HepG2 (cell line): Measurements from ENCODE around the gene PSKH1. TPM values are rescaled to one million over a fixed set of nuclear protein-coding genes. Genes with fewer than 3 reads are reported as not detected.

Experiments
- AFF4 ChIP-seq: sonication (generic); formaldehyde crosslinking; IDR thresholded peaks from 2 replicates; pipeline ENCODE4 v1.4.0; 2020; ENCODE audit warnings: missing genetic modification reagents
- BHLHE40 ChIP-seq: IDR thresholded peaks from 2 replicates; pipeline ENCODE4 v1.6.1; 2011; ENCODE audit warnings: low read length, improper control_type of control experiment
- CREB1 ChIP-seq, 2 experiments: fragments of 450-650 bp in 1 of 2; IDR thresholded peaks; 2 replicates each; pipeline ENCODE4 v1.6.1; 2016 to 2017; ENCODE audit warnings: control low read depth in 1 of 2, mild to moderate bottlenecking in 1 of 2, missing compliant biosample characterization in 1 of 2, missing genetic modification characterization in 1 of 2
- DMTF1 ChIP-seq: sonication (generic); formaldehyde crosslinking; IDR thresholded peaks from 2 replicates; pipeline ENCODE4 v1.4.0; 2020; ENCODE audit warnings: mild to moderate bottlenecking, missing genetic modification reagents
- MTA1 ChIP-seq: sonication (generic); formaldehyde crosslinking; IDR thresholded peaks from 2 replicates; pipeline ENCODE4 v1.4.0; 2020; ENCODE audit warnings: missing genetic modification reagents, mild to moderate bottlenecking, borderline replicate concordance
- NFE2L2 ChIP-seq: fragments of 150-350 bp; IDR thresholded peaks from 2 replicates; pipeline ENCODE4 v1.6.1; 2014; ENCODE audit warnings: low read length
- PAWR ChIP-seq: sonication (generic); formaldehyde crosslinking; IDR thresholded peaks from 2 replicates; pipeline ENCODE4 v1.4.0; 2020; ENCODE audit warnings: missing genetic modification reagents, mild to moderate bottlenecking, borderline replicate concordance
- PRMT3 ChIP-seq: sonication (generic); formaldehyde crosslinking; IDR thresholded peaks from 2 replicates; pipeline ENCODE4 v1.8.1; 2022; ENCODE audit warnings: low read depth, mild to moderate bottlenecking, moderate library complexity, missing genetic modification reagents, borderline replicate concordance
- SATB2 ChIP-seq: sonication (generic); formaldehyde crosslinking; IDR thresholded peaks from 2 replicates; pipeline ENCODE4 v1.5.0; 2020; ENCODE audit warnings: missing genetic modification reagents
- SRF ChIP-seq: IDR thresholded peaks from 2 replicates; pipeline ENCODE4 v1.6.1; 2011; ENCODE audit warnings: mild to moderate bottlenecking, low read depth, low read length, moderate library complexity
- SYNCRIP ChIP-seq: fragments of 200-400 bp; formaldehyde crosslinking; IDR thresholded peaks from 2 replicates; pipeline ENCODE4 v1.6.1; 2018; ENCODE audit warnings: mild to moderate bottlenecking, low read depth, low read length; ENCODE audit not compliant: insufficient read depth
- TEAD3 ChIP-seq: optimal IDR thresholded peaks from 2 replicates; pipeline ENCODE3; 2016; ENCODE audit warnings: borderline replicate concordance
- TERF1 ChIP-seq: sonication (generic); formaldehyde crosslinking; IDR thresholded peaks from 2 replicates; pipeline ENCODE4 v1.8.0; 2022; ENCODE audit warnings: mild to moderate bottlenecking, missing genetic modification reagents, moderate library complexity
- TFDP1 ChIP-seq: IDR thresholded peaks from 2 replicates; pipeline ENCODE4 v1.6.1; 2016; ENCODE audit warnings: missing compliant biosample characterization, missing genetic modification reagents, borderline replicate concordance
- THAP11 ChIP-seq: IDR thresholded peaks from 2 replicates; pipeline ENCODE4 v1.6.1; 2016; ENCODE audit warnings: missing biosample characterization, missing genetic modification reagents
- TOPORS ChIP-seq: sonication (generic); formaldehyde crosslinking; IDR thresholded peaks from 2 replicates; pipeline ENCODE4 v1.8.0; 2023; ENCODE audit warnings: mild to moderate bottlenecking, missing genetic modification reagents
- polyA plus RNA-seq, 8 experiments: library from polyadenylated mRNA; depleted of rRNA in 3 of 8; stranded (reverse) in 7 of 8; unstranded in 1 of 8; fragments of >200 nt; fragmentation: Illumina TruSeq in 4 of 8; extraction: Trizol in 4 of 8; gene quantifications; 2 replicates each; pipeline versions ENCODE4 v1.2.1 to v1.2.3, GENCODE V29; 2011 to 2016; ENCODE audit warnings: low read depth in 4 of 8, missing spikeins in 1 of 8, mixed read lengths in 1 of 8; ENCODE audit not compliant: insufficient read depth in 1 of 8
- total RNA-seq, 5 experiments: library from RNA; depleted of rRNA; stranded (reverse); fragments of >200 nt; fragmentation: Illumina TruSeq; extraction: Trizol; gene quantifications; 2 replicates each; pipeline ENCODE4 v1.2.3, GENCODE V29; 2016; ENCODE audit warnings: low read depth in 1 of 5

Gene PSKH1
- total and polyA plus RNA-seq, 2 of the 13 experiments (the other 11 are each of a cell fraction or from before 2014, with no cell fraction given): 8.4 to 19.1 TPM

GRCh38 chr16:67967183-67967957 lies 74.3 kb downstream of the PSKH1 start (continued):
- TF ChIP-seq DMTF1 (CRISPR knock-in tag): no peak
- no peak for TF ChIP-seq MTA1 (CRISPR knock-in tag)
- peak; percentile 57; the same call in 1 of the 2 replicates for TF ChIP-seq AFF4 (CRISPR knock-in tag)
- TF ChIP-seq THAP11: no peak
- TF ChIP-seq TFDP1 (CRISPR knock-in tag): no peak
- no peak for TF ChIP-seq SYNCRIP
- TF ChIP-seq SATB2 (CRISPR knock-in tag): no peak
- peak; percentile 80 for TF ChIP-seq CREB1 (IDR thresholded peaks at IDR 0.05)
- TF ChIP-seq CREB1 (CRISPR knock-in tag; IDR thresholded peaks at IDR 0.05): no peak
- TF ChIP-seq PRMT3 (CRISPR knock-in tag): 0 out of 2 replicates have a peak, but pooled peaks have one; percentile 13
- TF ChIP-seq SRF: no peak
- TF ChIP-seq TOPORS: 0 out of 2 replicates have a peak, but pooled peaks have one; percentile 24
- TF ChIP-seq TEAD3 (CRISPR knock-in tag): peak; percentile 8
- no peak for TF ChIP-seq TERF1 (CRISPR knock-in tag)
- no peak for TF ChIP-seq NFE2L2
- TF ChIP-seq PAWR: no peak
- TF ChIP-seq BHLHE40: no peak
